Mammary epithelial cell (primary cell): ENCODE data around the gene SRGAP3.

Experiments
- EZH2 ChIP-seq: IDR thresholded peaks from 2 replicates; pipeline ENCODE4 v1.6.1; 2012; ENCODE audit warnings: low read length, inconsistent platforms, borderline replicate concordance
- TF ChIP-seq, protein P1 (sequence below), 2 donors: IDR thresholded peaks in 1 of 2; conservative IDR thresholded peaks in 1 of 2; 2 replicates each; pipeline ENCODE4 v1.5.1; 2011 to 2012; ENCODE audit warnings: inconsistent platforms in 2 of 2, low read length in 2 of 2, mild to moderate bottlenecking in 2 of 2, control low read depth in 1 of 2, low read depth in 1 of 2; ENCODE audit not compliant: insufficient read depth in 1 of 2; ENCODE audit errors: extremely low read depth in 1 of 2

GRCh38 chr3:9178697-9179096 is 70.7 kb downstream of the SRGAP3 start:
- TF ChIP-seq, protein P1, sequence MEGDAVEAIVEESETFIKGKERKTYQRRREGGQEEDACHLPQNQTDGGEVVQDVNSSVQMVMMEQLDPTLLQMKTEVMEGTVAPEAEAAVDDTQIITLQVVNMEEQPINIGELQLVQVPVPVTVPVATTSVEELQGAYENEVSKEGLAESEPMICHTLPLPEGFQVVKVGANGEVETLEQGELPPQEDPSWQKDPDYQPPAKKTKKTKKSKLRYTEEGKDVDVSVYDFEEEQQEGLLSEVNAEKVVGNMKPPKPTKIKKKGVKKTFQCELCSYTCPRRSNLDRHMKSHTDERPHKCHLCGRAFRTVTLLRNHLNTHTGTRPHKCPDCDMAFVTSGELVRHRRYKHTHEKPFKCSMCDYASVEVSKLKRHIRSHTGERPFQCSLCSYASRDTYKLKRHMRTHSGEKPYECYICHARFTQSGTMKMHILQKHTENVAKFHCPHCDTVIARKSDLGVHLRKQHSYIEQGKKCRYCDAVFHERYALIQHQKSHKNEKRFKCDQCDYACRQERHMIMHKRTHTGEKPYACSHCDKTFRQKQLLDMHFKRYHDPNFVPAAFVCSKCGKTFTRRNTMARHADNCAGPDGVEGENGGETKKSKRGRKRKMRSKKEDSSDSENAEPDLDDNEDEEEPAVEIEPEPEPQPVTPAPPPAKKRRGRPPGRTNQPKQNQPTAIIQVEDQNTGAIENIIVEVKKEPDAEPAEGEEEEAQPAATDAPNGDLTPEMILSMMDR (conservative IDR thresholded peaks at IDR 0.05 in 1 of 2, IDR thresholded peaks at IDR 0.05 in 1 of 2; ENCODE audit: extremely low read depth in 1 of 2, insufficient read depth in 1 of 2, low read depth in 1 of 2, low read length in 2 of 2), result no peak
- TF ChIP-seq EZH2, result no peak
